Prostate gland (tissue), 2 donors: ENCODE measurements around the gene CLASP1. TPM values are rescaled to one million over a fixed set of nuclear protein-coding genes. Genes with fewer than 3 reads are reported as not detected.

Experiments used
- DNase-seq: peaks from one replicate; pipeline ENCODE4 v3.0.0-alpha.2; 2019; ENCODE audit warnings: low spot score
- H3K27ac ChIP-seq, 2 donors: fragments of 200-600 bp; sonication (generic); 2 replicates each; pipeline ENCODE4 v1.5.1; 2017 to 2019
- H3K27me3 ChIP-seq: fragments of 200-600 bp; sonication (generic); replicated peaks from 2 replicates; pipeline ENCODE4 v1.5.1; 2019; ENCODE audit not compliant: insufficient read depth
- H3K36me3 ChIP-seq, 2 donors: fragments of 200-600 bp; sonication (generic); 1 replicate in 1 of 2; 2 replicates in 1 of 2; pipeline versions ENCODE4 v1.5.1 to v1.8.1; 2017 to 2019
- H3K4me1 ChIP-seq: fragments of 200-600 bp; sonication (generic); replicated peaks from 2 replicates; pipeline ENCODE4 v1.5.1; 2019
- H3K4me3 ChIP-seq, 2 donors: fragments of 200-600 bp; sonication (generic); 2 replicates each; pipeline ENCODE4 v1.5.1; 2017 to 2019
- H3K9me3 ChIP-seq: fragments of 200-600 bp; sonication (generic); 2 replicates; pipeline ENCODE4 v1.5.1; 2017
- POLR2A ChIP-seq: fragments of 450-650 bp; IDR thresholded peaks from one replicate; pipeline ENCODE4 v1.6.1; 2016; ENCODE audit warnings: antibody characterized with exemption, mild to moderate bottlenecking
- POLR2AphosphoS5 ChIP-seq: sonication (generic); formaldehyde crosslinking; IDR thresholded peaks from one replicate; pipeline ENCODE4 v1.6.1; 2017; ENCODE audit warnings: antibody characterized with exemption
- WGBS: methylation state at CpG from one replicate; pipeline ENCODE4 v1.1.5; 2018; 5-methylcytosine and 5-hydroxymethylcytosine counted together
- intact Hi-C: fragments of 100-400 bp; cut with DNase I; formaldehyde crosslinking; loops from one replicate; pipeline ENCODE4 v1.14.2; 2022
- total RNA-seq, 2 donors: library from RNA; depleted of rRNA; stranded (reverse); fragments of >200 nt; gene quantifications; one replicate each; pipeline ENCODE4 v1.1.0, GENCODE V29; 2016
- TF ChIP-seq, protein P1 (sequence below), 4 experiments: fragments of 200-600 bp in 2 of 4; fragments of 450-650 bp in 2 of 4; sonication (generic) in 2 of 4; IDR thresholded peaks; 1 replicate in 3 of 4; 2 replicates in 1 of 4; pipeline ENCODE4 v1.5.1; 2016 to 2019; ENCODE audit warnings: antibody characterized with exemption in 4 of 4, mild to moderate bottlenecking in 2 of 4, moderate library complexity in 2 of 4

The CLASP1 gene
- total RNA-seq, 2 donors from 2014 or later = 44.4 to 90.2 TPM

GRCh38 chr2:121670181-121670580 lies 20.9 kb upstream of the CLASP1 start:
- H3K36me3 ChIP-seq = no peaks in the 10 kb centered on the region
- H3K27me3 ChIP-seq = no peaks in the 10 kb centered on the region
- no peak overlapping the region for H3K4me3 ChIP-seq
- H3K4me1 ChIP-seq = no peaks in the 10 kb centered on the region
- intact Hi-C loops = no loop called here
- no peak overlapping the region for H3K27ac ChIP-seq
- no peak for DNase-seq
- TF ChIP-seq POLR2AphosphoS5 (no peak), POLR2A (no peak)
- TF ChIP-seq, protein P1, sequence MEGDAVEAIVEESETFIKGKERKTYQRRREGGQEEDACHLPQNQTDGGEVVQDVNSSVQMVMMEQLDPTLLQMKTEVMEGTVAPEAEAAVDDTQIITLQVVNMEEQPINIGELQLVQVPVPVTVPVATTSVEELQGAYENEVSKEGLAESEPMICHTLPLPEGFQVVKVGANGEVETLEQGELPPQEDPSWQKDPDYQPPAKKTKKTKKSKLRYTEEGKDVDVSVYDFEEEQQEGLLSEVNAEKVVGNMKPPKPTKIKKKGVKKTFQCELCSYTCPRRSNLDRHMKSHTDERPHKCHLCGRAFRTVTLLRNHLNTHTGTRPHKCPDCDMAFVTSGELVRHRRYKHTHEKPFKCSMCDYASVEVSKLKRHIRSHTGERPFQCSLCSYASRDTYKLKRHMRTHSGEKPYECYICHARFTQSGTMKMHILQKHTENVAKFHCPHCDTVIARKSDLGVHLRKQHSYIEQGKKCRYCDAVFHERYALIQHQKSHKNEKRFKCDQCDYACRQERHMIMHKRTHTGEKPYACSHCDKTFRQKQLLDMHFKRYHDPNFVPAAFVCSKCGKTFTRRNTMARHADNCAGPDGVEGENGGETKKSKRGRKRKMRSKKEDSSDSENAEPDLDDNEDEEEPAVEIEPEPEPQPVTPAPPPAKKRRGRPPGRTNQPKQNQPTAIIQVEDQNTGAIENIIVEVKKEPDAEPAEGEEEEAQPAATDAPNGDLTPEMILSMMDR (IDR thresholded peaks at IDR 0.05) = no peak
- no peaks in the 10 kb centered on the region for H3K9me3 ChIP-seq

DNA sequence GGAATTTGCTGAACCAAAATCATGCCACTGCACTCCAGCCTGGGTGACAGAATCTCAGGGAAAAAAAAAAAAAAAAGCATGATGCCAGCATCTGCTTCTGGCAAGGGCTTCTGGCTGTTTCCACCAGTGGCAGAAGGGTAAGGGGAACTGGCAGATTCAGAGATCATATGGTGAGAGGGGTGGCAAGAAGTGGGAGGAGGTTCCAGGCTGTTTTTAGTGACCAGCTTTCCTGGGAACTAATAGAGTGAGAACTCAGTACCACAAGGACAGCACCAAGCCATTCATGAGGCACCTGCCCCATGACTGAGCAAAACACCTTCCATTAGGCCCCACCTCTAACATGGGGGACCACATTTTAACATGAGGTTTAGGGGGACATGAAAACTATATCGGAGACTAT lies 18.4 kb upstream of the CLASP1 start:
- intact Hi-C loops = no loop called here
- DNase-seq = no peak
- Histone ChIP-seq H3K4me1 (no peaks in the 10 kb centered on the region), H3K27ac (no peak overlapping the region), H3K36me3 (no peaks in the 10 kb centered on the region), H3K4me3 (no peak overlapping the region), H3K27me3 (no peaks in the 10 kb centered on the region), H3K9me3 (no peaks in the 10 kb centered on the region)
- 100% methylated on average over 1 of the region's 1 CpG for WGBS
- no peak for TF ChIP-seq POLR2AphosphoS5
- no peak for TF ChIP-seq POLR2A
- TF ChIP-seq, protein P1 (IDR thresholded peaks at IDR 0.05) = no peak

DNA sequence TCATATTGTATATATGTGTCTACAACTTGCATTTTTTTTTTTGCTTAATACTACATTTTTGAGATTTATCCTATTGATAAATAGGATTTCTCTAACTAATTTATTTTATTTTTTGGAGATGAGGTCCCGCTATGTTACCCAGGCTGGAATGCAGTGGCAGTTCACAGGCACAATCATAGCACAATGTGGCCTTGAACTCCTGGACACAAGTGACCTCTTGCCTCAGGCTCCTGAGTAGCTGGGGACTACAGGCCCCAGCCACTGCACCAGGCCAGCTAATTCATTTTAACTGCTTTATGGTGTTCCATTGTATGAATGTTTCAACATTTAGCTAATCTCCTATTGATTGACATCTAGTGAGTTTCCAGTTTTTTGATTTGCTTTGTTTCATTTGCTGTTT lies 16.8 kb upstream of the CLASP1 start:
- Histone ChIP-seq H3K27me3 (no peaks in the 10 kb centered on the region), H3K4me1 (no peaks in the 10 kb centered on the region), H3K4me3 (no peak overlapping the region), H3K36me3 (no peaks in the 10 kb centered on the region), H3K9me3 (no peaks in the 10 kb centered on the region), H3K27ac (no peak overlapping the region)
- DNase-seq = no peak
- 96% methylated on average over 1 of the region's 1 CpG for WGBS
- intact Hi-C loops = no loop called here
- TF ChIP-seq POLR2A = no peak
- TF ChIP-seq POLR2AphosphoS5 = no peak
- TF ChIP-seq, protein P1 (IDR thresholded peaks at IDR 0.05) = no peak

- Histone ChIP-seq H3K27me3 (no peaks in the 10 kb centered on the region), H3K4me3 (no peak overlapping the region), H3K27ac (no peak overlapping the region), H3K4me1 (no peaks in the 10 kb centered on the region), H3K36me3 (no peaks in the 10 kb centered on the region), H3K9me3 (no peaks in the 10 kb centered on the region)
- TF ChIP-seq POLR2AphosphoS5 (no peak), POLR2A (no peak)
- TF ChIP-seq, protein P1 (IDR thresholded peaks at IDR 0.05) = no peak
- WGBS = 40% methylated on average over 3 of the region's 3 CpGs
- DNase-seq = no peak
- intact Hi-C loops = no loop called here
Observed at GRCh38 chr2:121665504-121665903, 16.2 kb upstream of the CLASP1 start.

GRCh38 chr2:121664713-121665112 lies 15.5 kb upstream of the CLASP1 start:
- Histone ChIP-seq H3K4me1 (no peaks in the 10 kb centered on the region), H3K27me3 (no peaks in the 10 kb centered on the region), H3K27ac (no peak overlapping the region), H3K4me3 (no peak overlapping the region), H3K9me3 (no peaks in the 10 kb centered on the region), H3K36me3 (no peaks in the 10 kb centered on the region)
- TF ChIP-seq, protein P1 (IDR thresholded peaks at IDR 0.05) = no peak
- no peak for TF ChIP-seq POLR2AphosphoS5
- TF ChIP-seq POLR2A = no peak
- no peak for DNase-seq
- intact Hi-C loops = no loop called here
- 52% methylated on average over 4 of the region's 4 CpGs for WGBS
